Tibial nerve (tissue), 4 donors: ENCODE data around the gene ACVR1B. TPM values are rescaled to one million over a fixed set of nuclear protein-coding genes. Genes with fewer than 3 reads are reported as not detected.

Experiments used
- DNase-seq, 2 donors: peaks; one replicate each; pipeline ENCODE4 v3.0.0-alpha.2; 2019; ENCODE audit warnings: low spot score in 2 of 2
- H3K27ac ChIP-seq, 4 donors: fragments of 200-600 bp; sonication (generic) in 3 of 4; one replicate each; pipeline ENCODE4 v1.5.1; 2017 to 2019; ENCODE audit warnings: mild to moderate bottlenecking in 1 of 4
- H3K27me3 ChIP-seq, 2 donors: fragments of 200-600 bp; sonication (generic) in 1 of 2; one replicate each; pipeline versions ENCODE4 v1.5.1 to v1.6.0; 2017 to 2019
- H3K36me3 ChIP-seq, 3 donors: fragments of 200-600 bp; sonication (generic); one replicate each; pipeline ENCODE4 v1.5.1; 2018 to 2019
- H3K4me1 ChIP-seq, 4 donors: fragments of 200-600 bp; sonication (generic) in 3 of 4; one replicate each; pipeline ENCODE4 v1.5.1; 2017 to 2019
- H3K4me3 ChIP-seq, 4 donors: fragments of 200-600 bp; sonication (generic) in 3 of 4; one replicate each; pipeline ENCODE4 v1.5.1; 2017 to 2019; ENCODE audit warnings: mild to moderate bottlenecking in 1 of 4, moderate library complexity in 1 of 4
- H3K9me3 ChIP-seq, 4 donors: fragments of 200-600 bp; sonication (generic) in 3 of 4; one replicate each; pipeline ENCODE4 v1.5.1; 2017 to 2019
- CTCF ChIP-seq, 5 experiments: fragments of 200-600 bp in 3 of 5; fragments of 450-650 bp in 2 of 5; sonication (generic) in 3 of 5; IDR thresholded peaks; one replicate each; pipeline ENCODE4 v1.5.1; 2016 to 2019; ENCODE audit warnings: antibody characterized with exemption in 5 of 5, mild to moderate bottlenecking in 3 of 5, moderate library complexity in 2 of 5
- EP300 ChIP-seq, 2 donors: sonication (generic); formaldehyde crosslinking; IDR thresholded peaks; one replicate each; pipeline ENCODE4 v1.6.1; 2017; ENCODE audit warnings: antibody characterized with exemption in 2 of 2, mild to moderate bottlenecking in 1 of 2
- POLR2A ChIP-seq, 2 donors: fragments of 450-650 bp; IDR thresholded peaks; one replicate each; pipeline ENCODE4 v1.6.1; 2017; ENCODE audit warnings: antibody characterized with exemption in 2 of 2, mild to moderate bottlenecking in 2 of 2, moderate library complexity in 2 of 2
- WGBS, 2 donors: methylation state at CpG; one replicate each; pipeline ENCODE4 v1.1.5; 2018; 5-methylcytosine and 5-hydroxymethylcytosine counted together
- total RNA-seq, 4 donors: library from RNA; depleted of rRNA; stranded (reverse); fragments of >200 nt; gene quantifications; one replicate each; pipeline ENCODE4 v1.1.0, GENCODE V29; 2016

Gene ACVR1B
- total RNA-seq, 4 donors from 2014 or later = 11.6 to 19.8 (median 17.1) TPM

GRCh38 chr12:51913071-51914033 lies 38.1 kb upstream of the ACVR1B start:
- peaks cover 0 to 2% of the 10 kb centered on the region in 2 donors for H3K27me3 ChIP-seq
- H3K27ac ChIP-seq = peak overlapping the region in 2 of 4 donors; percentile 64 to 67
- peaks cover 0 to 77% (median 23%) of the 10 kb centered on the region in 4 donors for H3K4me1 ChIP-seq
- WGBS, 2 donors = 76 to 82% methylated on average over 27 to 29 of the region's 30 CpGs
- H3K9me3 ChIP-seq = no peaks in the 10 kb centered on the region
- no peak overlapping the region for H3K4me3 ChIP-seq
- H3K36me3 ChIP-seq = peaks cover 0 to 14% (median 0%) of the 10 kb centered on the region in 3 donors
- DNase-seq = no peak
- no peak for TF ChIP-seq CTCF (IDR thresholded peaks at IDR 0.05)
- no peak for TF ChIP-seq EP300 (IDR thresholded peaks at IDR 0.05)
- TF ChIP-seq POLR2A (IDR thresholded peaks at IDR 0.05) = no peak

- Histone ChIP-seq H3K9me3 (no peaks in the 10 kb centered on the region), H3K27me3 (no peaks in the 10 kb centered on the region), H3K27ac (peak overlapping the region in 1 of 4 donors; percentile 52), H3K4me1 (peaks cover 0 to 68% (median 23%) of the 10 kb centered on the region in 4 donors), H3K4me3 (no peak overlapping the region), H3K36me3 (peaks cover 0 to 20% (median 0%) of the 10 kb centered on the region in 3 donors)
- DNase-seq = no peak
- TF ChIP-seq POLR2A (IDR thresholded peaks at IDR 0.05) = no peak
- no peak for TF ChIP-seq EP300 (IDR thresholded peaks at IDR 0.05)
- no peak for TF ChIP-seq CTCF (IDR thresholded peaks at IDR 0.05)
- WGBS, 2 donors = 66 to 80% methylated on average over 17 of the region's 17 CpGs
Observed at GRCh38 chr12:51914034-51914923, 37.2 kb upstream of the ACVR1B start.

GRCh38 chr12:51915003-51915625 lies 36.4 kb upstream of the ACVR1B start:
- 83 to 87% methylated on average over 23 to 26 of the region's 28 CpGs for WGBS, 2 donors
- H3K9me3 ChIP-seq = no peaks in the 10 kb centered on the region
- no peak overlapping the region for H3K27ac ChIP-seq
- H3K36me3 ChIP-seq = peaks cover 0 to 29% (median 0%) of the 10 kb centered on the region in 3 donors
- peaks cover 0 to 59% (median 23%) of the 10 kb centered on the region in 4 donors for H3K4me1 ChIP-seq
- TF ChIP-seq POLR2A (IDR thresholded peaks at IDR 0.05) = no peak
- no peak for TF ChIP-seq EP300 (IDR thresholded peaks at IDR 0.05)
- TF ChIP-seq CTCF (IDR thresholded peaks at IDR 0.05) = no peak
- H3K27me3 ChIP-seq = no peaks in the 10 kb centered on the region
- H3K4me3 ChIP-seq = no peak overlapping the region
- no peak for DNase-seq

- TF ChIP-seq CTCF (IDR thresholded peaks at IDR 0.05) (no peak), EP300 (IDR thresholded peaks at IDR 0.05) (no peak), POLR2A (IDR thresholded peaks at IDR 0.05) (no peak)
- Histone ChIP-seq H3K4me1 (peaks cover 0 to 56% (median 18%) of the 10 kb centered on the region in 4 donors), H3K9me3 (no peaks in the 10 kb centered on the region), H3K4me3 (no peak overlapping the region), H3K27me3 (no peaks in the 10 kb centered on the region), H3K36me3 (peaks cover 0 to 31% (median 0%) of the 10 kb centered on the region in 3 donors), H3K27ac (no peak overlapping the region)
- WGBS, 2 donors = 96 to 97% methylated on average over 11 of the region's 11 CpGs
- DNase-seq = no peak
Observed at GRCh38 chr12:51915951-51916350, 35.5 kb upstream of the ACVR1B start.
